ENCODE measurements around the gene LRRC8C. TPM values are rescaled to one million over a fixed set of nuclear protein-coding genes. Genes with fewer than 3 reads are reported as not detected.

LRRC8C gene
- total and polyA plus RNA-seq, 2 of the 8 experiments (the other 6 are each of a cell fraction or from before 2014, with no cell fraction given): 1.1 to 2.1 TPM

- TF ChIP-seq RNF2 (IDR thresholded peaks at IDR 0.05; ENCODE audit: borderline replicate concordance, low read depth, low read length, missing control alignments, poor library complexity, severe bottlenecking): no peak
- no peak for TF ChIP-seq EP300 (IDR thresholded peaks at IDR 0.05; ENCODE audit: borderline replicate concordance in 1 of 2, low read depth in 2 of 2, low read length in 2 of 2)
- no peak for TF ChIP-seq CHD2 (IDR thresholded peaks at IDR 0.05; ENCODE audit: low read length)
- no peak for TF ChIP-seq JUN (IDR thresholded peaks at IDR 0.05; ENCODE audit: low read depth, low read length)
- TF ChIP-seq TEAD4 (IDR thresholded peaks at IDR 0.05; ENCODE audit: low read depth, low read length): no peak
- no peak for TF ChIP-seq MAX (IDR thresholded peaks at IDR 0.05)
- TF ChIP-seq GTF2F1 (IDR thresholded peaks at IDR 0.05; ENCODE audit: borderline replicate concordance, low read depth, low read length): no peak
- no peak for TF ChIP-seq SP4 (IDR thresholded peaks at IDR 0.05; ENCODE audit: low read length)
- no peak for TF ChIP-seq CBX5 (IDR thresholded peaks at IDR 0.05; ENCODE audit: low read depth, low read length)
- TF ChIP-seq CEBPB (IDR thresholded peaks at IDR 0.05; ENCODE audit: low read depth, low read length): no peak
- TF ChIP-seq ASH2L (IDR thresholded peaks at IDR 0.05; ENCODE audit: low read length): no peak
Observed at GRCh38 chr1:89703469-89703868, 70.5 kb downstream of the LRRC8C start (continued).

All from H1 (cell line).